Measurements from ENCODE around the gene UBL4B.
"Not testable (repeated sequence)": the region's sequence is repeated elsewhere in the genome, so short reads cannot be mapped to it uniquely, and the experiment has no call there.

The UBL4B gene, protein sequence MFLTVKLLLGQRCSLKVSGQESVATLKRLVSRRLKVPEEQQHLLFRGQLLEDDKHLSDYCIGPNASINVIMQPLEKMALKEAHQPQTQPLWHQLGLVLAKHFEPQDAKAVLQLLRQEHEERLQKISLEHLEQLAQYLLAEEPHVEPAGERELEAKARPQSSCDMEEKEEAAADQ

DNA sequence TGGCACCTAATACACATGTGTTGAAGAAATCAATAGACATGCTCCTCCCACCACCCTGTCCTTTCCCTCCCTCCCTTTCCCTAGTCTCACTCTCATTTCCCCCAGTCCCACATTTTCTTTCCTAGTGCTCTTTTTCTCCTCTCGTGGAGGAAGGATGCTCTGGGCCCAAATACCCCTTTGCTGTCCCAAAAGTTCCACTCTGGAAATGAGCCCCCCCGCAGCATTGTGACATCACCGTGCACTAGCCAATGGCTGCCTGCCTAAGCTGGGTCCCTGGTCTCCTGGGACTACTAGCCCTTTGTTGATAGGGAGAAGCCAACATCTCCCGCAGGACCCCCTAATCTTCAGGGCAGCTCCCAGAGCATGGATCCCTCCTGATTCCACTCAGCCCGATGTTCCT lies at the start of gene UBL4B:
Gene UBL4B, plus strand, starts transcription at position 301 of the 400 bp plus-strand sequence. Its CDS starts 92 bp downstream, at position 393.
- DNase-seq (ENCODE audit: low spot score), result no peak

GRCh38 chr1:110062612-110063011 lies 49.6 kb upstream of the UBL4B start:
- no peak for DNase-seq (ENCODE audit: low spot score)

DNA sequence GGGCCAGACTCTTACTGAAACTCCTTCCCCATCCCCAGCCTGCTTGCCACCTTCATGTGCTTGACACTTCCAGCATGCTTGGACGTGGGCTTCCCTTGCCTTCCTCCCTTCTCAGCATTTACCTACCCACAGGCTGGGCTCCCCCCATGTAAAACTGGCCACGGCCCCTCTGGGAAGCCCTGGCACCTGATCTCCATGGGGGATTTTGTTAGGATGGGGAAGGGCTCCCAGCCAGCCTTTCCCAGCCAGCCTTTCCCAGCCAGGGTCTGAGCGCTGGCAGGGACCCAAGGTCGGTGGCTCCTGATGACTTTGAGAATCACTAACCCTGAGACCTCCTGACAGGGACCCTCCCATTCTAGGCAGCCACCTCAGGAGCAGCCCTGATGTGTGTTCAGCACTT lies 48.5 kb upstream of the UBL4B start:
- no peak for DNase-seq (ENCODE audit: low spot score)

DNA sequence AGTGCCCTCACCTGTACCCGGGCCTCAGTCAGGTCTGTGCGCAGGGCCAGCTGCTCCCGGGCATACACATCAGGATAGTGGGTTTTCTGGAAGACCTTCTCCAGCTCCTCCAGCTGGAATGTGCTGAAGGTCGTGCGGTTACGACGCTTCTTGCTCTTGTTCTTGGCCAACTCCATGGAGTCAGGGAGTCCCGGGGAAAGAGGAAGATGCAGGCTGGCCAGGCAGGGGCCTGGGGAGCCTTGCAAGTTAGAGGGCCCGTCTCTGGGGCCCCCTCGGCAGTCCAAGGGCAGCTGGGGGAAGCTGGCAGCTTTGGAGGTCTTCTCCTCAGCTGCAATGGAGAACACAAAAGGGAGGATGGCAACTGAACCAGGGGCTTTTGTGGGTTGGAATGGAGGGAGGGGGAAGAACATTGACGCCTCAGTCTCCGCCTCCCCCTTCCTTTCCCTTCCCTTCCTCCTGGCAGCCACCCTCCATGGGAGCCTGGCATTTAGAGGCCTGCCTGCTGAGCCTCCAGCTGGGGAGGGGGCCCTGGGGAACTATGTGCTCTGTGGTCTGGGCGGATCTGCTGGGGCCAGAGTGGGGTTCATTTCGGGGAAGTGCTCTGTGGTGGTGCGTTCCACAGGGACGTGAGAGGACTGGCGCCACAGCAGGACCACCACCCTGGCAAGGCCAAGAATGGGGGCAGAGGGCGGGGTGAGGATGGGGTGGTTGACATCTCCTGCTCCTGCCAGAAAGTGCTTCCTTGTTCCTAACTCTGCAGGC lies 47.5 kb upstream of the UBL4B start:
- no peak for DNase-seq (ENCODE audit: low spot score)

DNA sequence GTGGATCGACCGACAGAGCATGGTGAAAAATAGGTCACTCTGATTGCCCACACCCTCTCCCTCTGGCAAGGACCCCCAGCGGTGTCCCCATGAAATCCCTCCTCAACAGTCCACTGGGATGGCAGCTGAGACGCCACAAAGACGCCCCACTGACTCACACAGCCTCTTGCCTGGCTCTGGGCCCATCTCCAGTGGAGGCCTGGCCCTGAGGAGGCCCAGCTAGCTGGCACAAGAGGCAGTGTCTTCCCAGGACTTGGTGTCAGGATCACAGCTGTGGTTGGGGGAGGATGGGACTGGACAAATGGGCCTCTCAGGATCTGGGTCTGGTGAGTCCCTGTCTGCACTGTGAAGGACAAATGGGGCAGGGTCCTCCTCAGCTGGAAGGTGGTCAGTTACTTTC lies 46.4 kb upstream of the UBL4B start:
- DNase-seq (ENCODE audit: low spot score), result no peak

DNA sequence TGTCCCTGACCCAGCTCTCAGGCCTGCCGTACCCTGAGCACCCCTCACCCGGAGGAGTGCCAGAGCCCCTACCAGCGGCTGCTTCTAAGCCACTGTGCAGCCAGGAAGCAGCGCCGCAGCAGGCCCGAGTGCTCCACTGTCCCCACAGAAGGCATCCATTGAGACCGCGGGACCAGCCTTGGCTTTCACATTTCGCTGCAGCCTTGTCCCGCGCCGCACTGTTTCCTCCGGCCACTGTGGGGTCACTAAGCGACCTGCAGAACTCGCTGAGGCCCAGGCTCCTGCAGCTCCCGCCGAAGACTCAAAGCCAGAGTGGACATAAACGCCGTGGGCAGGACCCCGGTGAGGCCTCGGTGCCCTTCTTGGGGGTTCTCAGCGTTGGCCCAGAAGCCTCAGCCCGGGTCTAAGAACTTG lies 44.8 kb upstream of the UBL4B start:
- DNase-seq (ENCODE audit: low spot score), result no peak

DNA sequence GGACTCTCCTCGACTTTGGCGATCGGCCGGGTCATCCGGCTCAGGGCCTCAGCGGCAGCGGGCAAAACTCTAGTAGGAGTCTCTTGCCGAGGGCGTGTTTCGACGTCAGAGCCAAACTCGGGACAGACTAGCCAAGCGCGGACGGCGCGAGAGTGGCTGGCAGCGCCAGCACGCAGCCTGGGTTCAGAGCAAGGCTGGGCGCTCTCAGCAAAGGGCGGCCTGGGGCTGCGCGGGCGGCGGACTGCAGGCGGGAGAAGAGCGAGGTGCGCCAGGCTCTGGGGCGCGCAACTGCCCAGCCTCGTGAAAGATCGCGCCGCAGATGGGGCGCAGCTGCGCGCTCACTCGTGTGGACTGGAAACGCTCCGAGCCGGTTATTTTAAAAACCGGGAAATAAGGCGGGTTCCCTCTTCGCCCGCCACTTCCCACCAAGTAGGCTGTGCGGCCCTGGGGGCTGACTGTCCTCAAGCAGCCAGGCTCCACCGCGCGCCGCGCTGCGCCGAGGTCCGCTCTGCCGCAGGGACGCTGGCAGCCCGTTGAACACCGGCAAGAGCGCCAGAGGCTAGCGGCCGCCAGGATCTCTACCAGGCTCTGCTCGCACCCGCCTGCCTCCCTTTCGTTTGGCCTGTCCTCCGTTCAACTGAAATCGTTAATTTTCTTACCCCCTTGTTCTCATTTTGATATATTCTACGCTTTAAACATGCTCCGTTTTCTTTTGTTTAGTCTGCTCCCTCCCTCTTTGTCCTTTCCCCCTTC lies 44.2 kb upstream of the UBL4B start:
- DNase-seq (ENCODE audit: low spot score), result no peak

DNA sequence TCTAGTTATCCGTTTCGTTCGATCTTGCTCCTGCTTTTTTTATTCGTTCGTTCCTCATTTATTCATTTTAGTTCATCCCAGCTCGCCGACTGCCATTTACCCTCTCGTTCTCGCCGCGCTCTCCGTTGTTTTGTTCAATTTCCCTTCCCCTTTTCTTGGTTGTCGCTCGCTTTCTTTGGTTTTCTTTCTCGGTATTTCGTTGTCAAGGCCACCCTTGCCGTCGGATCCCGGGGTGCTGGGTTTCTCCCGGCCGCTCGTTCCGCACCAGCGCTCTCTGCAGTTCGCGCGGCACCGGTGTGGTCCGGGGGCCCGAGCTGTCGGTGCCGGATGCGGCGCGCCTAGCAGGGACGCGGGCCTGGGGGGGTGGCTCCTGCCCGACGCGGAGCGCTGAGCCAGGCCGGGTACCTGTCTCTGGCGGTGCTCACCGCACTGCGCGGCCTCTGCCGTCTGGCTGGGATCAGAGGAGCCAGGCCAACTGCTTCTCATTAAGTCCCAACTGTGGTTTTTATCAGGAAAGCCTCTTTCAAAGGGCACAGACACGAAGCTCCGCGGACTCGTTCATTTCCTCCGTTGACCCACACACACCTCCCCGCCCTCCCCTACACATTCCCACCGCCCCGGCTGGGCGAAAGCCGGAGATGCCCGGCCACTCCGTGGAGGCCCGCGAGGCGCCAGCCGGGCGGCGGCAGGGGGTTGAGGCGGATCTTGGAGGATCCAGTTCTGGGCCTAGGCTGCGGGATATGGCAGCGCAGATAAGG lies 43.4 kb upstream of the UBL4B start:
- DNase-seq (ENCODE audit: low spot score), result no peak

GRCh38 chr1:110069404-110070281 lies 42.6 kb upstream of the UBL4B start:
- no peak for DNase-seq (ENCODE audit: low spot score)

- DNase-seq (ENCODE audit: low spot score), result no peak
Observed at GRCh38 chr1:110070282-110070669, 42.0 kb upstream of the UBL4B start.

DNA sequence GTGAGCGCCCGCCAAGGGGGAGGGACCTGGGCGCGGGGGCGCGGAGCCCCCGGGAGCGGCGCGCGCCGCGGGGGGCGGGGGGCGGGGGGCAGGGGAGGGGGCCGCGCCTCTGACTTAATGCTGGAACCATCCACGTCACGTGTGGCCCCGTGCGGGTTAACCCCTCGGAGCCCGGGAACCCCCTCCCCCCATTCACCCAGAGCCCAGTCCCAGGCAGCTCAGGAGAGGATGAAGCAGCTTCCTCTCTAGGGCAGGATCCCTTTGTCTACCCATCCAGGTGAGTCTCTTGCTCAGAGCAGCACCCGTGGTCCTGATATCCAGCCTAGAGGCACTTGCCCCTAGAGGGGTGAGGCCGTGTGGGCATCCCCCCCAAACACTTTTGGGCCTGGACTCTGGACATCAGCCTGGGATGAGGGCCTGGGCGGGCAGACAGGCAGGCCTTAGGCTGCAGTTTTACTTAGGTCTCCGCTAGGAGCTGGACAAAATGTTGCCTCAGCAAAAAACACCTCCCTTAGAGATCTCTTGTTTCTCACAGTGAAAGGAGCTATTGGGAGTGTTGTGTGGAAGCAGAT lies 41.5 kb upstream of the UBL4B start, which contains the start of gene ALX3:
Gene ALX3, minus strand, starts transcription at position 2 of the 572 bp plus-strand sequence. CDS start 60 bp downstream, outside the sequence.
- DNase-seq (ENCODE audit: low spot score), result no peak

DNA sequence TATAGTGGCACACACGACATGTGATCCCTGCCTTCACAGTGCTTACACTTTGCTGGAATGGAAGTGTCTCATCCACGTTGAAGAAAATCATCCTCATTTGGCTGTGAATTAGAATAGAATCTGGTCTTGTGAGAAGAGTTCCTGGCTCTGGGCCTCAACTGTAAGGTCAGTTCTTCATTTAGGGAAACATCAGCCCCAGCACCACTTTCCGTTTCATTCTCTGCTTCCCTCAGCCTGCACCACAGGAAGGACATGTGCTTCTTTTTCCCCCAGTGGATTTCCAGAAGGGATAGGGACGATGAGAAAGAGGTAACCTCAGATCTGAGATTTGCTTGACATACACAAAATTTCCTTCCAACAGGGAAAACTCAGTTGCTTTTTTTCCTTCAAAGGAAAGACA lies 38.1 kb upstream of the UBL4B start:
- DNase-seq (ENCODE audit: low spot score), result no peak

GRCh38 chr1:110076789-110077500 lies 35.3 kb upstream of the UBL4B start:
- DNase-seq (ENCODE audit: low spot score), result no peak

DNA sequence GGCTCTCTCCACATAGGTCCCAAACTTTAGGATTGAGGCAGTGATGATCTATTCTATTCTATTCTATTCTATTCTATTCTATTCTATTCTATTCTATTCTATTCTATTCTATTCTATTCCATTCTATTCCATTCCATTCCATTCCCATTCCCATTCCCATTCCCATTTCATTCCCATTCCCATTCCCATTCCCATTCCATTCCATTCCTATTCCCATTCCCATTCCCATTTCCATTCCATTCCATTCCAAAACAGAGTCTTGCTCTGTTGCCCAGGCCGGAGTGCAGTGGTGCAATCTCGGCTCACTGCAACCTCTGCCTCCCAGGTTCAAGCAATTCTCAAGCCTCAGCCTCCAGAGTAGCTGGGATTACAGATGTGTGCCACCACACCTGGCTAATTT lies 32.2 kb upstream of the UBL4B start:
- DNase-seq (ENCODE audit: low spot score), result not testable (repeated sequence)

- no peak for DNase-seq (ENCODE audit: low spot score)
Observed at GRCh38 chr1:110081061-110081460, 31.2 kb upstream of the UBL4B start.

DNA sequence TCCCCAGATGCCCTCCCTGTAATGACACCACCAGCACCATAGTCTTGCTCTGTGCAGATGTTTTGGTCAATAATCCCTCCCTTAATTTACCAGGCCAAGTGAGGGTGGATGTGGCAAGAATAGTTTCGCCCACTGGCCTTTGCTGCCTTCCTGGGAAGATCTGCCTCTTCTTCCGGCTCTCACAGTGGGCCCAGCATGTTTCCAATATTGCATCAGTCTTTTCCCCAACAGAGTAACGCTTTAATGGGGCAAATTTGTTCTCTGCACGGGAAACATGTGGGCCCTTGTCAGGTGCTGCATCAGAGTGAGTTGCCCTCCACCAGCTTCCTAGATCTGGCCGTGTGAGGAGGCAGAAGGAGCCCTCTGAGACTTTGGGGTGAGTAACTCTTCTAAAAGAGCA lies 29.8 kb upstream of the UBL4B start:
- no peak for DNase-seq (ENCODE audit: low spot score)

DNA sequence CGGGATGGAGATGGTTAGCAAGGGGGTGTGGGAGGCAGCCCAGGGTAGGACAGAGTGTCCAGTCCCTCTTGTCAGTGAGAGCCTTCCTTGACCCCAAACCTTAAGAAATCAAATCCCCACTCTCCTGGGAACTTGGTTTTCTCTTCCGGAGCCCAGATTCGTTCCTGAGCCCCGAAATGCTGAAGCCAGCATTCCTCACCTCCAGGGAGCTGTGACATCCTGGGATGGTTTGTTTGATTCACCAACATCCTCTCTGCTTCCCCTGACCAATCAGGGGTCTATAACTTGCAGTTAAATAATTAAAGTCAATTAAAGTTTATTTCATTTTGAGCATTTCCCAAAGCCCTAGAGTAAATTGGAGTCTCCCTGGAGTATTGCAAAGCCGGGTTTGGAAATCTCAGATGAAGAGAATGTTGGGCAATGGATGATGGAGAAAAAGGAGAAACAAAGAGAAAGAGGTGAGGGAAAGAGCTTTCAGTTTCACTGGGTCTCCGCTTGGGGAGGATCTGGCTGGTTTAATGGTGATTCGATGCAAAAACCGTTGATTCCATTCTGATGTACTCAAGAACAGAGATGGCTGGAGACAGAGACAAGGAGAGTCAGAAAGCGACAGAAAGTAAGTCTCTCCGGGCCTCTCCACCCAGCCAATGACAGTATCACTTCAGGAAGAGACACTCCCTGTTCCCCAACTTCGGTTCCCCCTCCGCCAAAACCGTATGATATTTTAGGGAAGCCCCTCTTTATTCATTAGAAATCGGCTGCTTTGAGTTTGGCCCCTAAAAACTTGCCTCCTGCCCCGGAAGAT lies 29.0 kb upstream of the UBL4B start:
- DNase-seq (ENCODE audit: low spot score), result no peak

GRCh38 chr1:110083866-110084226 lies 28.4 kb upstream of the UBL4B start:
- no peak for DNase-seq (ENCODE audit: low spot score)
